GM08714 (cell line): ENCODE data around the gene MAGEB1.

Experiments
- H3K4me3 ChIP-seq: fragments of 200-500 bp; sonication (Bioruptor generic); 2 replicates; pipeline ENCODE4 v1.5.1; 2014; ENCODE audit warnings: mild to moderate bottlenecking, low read length, inconsistent platforms
- ZNF274 ChIP-seq: IDR thresholded peaks from 2 replicates; pipeline ENCODE4 v1.6.1; 2012; ENCODE audit warnings: mild to moderate bottlenecking, low read depth, low read length

The MAGEB1 gene

GRCh38 chrX:30246769-30247489, at the start of gene MAGEB1:
Gene MAGEB1, plus strand, starts transcription at chrX:30247146. Its CDS starts 3,348 bp downstream, at chrX:30250494.
- TF ChIP-seq ZNF274 = no peak
- no peak within 1 kb of the TSS for H3K4me3 ChIP-seq

- no peak overlapping the region for H3K4me3 ChIP-seq
- no peak for TF ChIP-seq ZNF274
Measured at GRCh38 chrX:30212172-30212571, 34.8 kb upstream of the MAGEB1 start.

- TF ChIP-seq ZNF274 = no peak
- no peak within 1 kb of the TSS for H3K4me3 ChIP-seq
Measured at GRCh38 chrX:30215357-30215843, 31.5 kb upstream of the MAGEB1 start, which contains the start of gene MAGEB2. Gene MAGEB2, plus strand, starts transcription at chrX:30215563. Its CDS starts 3,018 bp downstream, at chrX:30218581.

GRCh38 chrX:30217465-30217864, 29.5 kb upstream of the MAGEB1 start:
- no peak overlapping the region for H3K4me3 ChIP-seq
- TF ChIP-seq ZNF274 = no peak

- no peak overlapping the region for H3K4me3 ChIP-seq
- TF ChIP-seq ZNF274 = no peak
Measured at GRCh38 chrX:30219372-30219771, 27.6 kb upstream of the MAGEB1 start.

- no peak for TF ChIP-seq ZNF274
- no peak overlapping the region for H3K4me3 ChIP-seq
Measured at GRCh38 chrX:30220661-30221060, 26.3 kb upstream of the MAGEB1 start.

GRCh38 chrX:30224536-30224935, 22.4 kb upstream of the MAGEB1 start:
- H3K4me3 ChIP-seq = no peak overlapping the region
- no peak for TF ChIP-seq ZNF274

GRCh38 chrX:30228526-30228925, 18.4 kb upstream of the MAGEB1 start:
- no peak overlapping the region for H3K4me3 ChIP-seq
- TF ChIP-seq ZNF274 = no peak

- no peak for TF ChIP-seq ZNF274
- no peak within 1 kb of the TSS for H3K4me3 ChIP-seq
Measured at GRCh38 chrX:30230395-30230794, 16.6 kb upstream of the MAGEB1 start, which contains the start of gene MAGEB3. Gene MAGEB3, plus strand, starts transcription at chrX:30230657. Its CDS starts 5,268 bp downstream, at chrX:30235925.

GRCh38 chrX:30241724-30242415, 5.1 kb upstream of the MAGEB1 start, which contains the start of gene MAGEB4:
Gene MAGEB4, plus strand, starts transcription at chrX:30242000. Its CDS starts 136 bp downstream, at chrX:30242136.
- H3K4me3 ChIP-seq = no peak within 1 kb of the TSS
- no peak for TF ChIP-seq ZNF274

GRCh38 chrX:30248854-30249253, 1.9 kb downstream of the MAGEB1 start:
- H3K4me3 ChIP-seq = no peak overlapping the region
- no peak for TF ChIP-seq ZNF274

GRCh38 chrX:30253257-30253656, 6.3 kb downstream of the MAGEB1 start:
- no peak overlapping the region for H3K4me3 ChIP-seq
- no peak for TF ChIP-seq ZNF274

GRCh38 chrX:30259927-30260326, 13.0 kb downstream of the MAGEB1 start:
- no peak for TF ChIP-seq ZNF274
- no peak overlapping the region for H3K4me3 ChIP-seq

GRCh38 chrX:30261012-30261411, 14.1 kb downstream of the MAGEB1 start:
- no peak for TF ChIP-seq ZNF274

GRCh38 chrX:30262763-30263162, 15.8 kb downstream of the MAGEB1 start:
- no peak for TF ChIP-seq ZNF274
- H3K4me3 ChIP-seq = no peak overlapping the region

More at GRCh38 chrX:30261012-30261411, 14.1 kb downstream of the MAGEB1 start:
- no peak overlapping the region for H3K4me3 ChIP-seq
